Measurements from ENCODE around the gene ABCC12.

Gene ABCC12

GRCh38 chr16:48133455-48134211 lies 22.2 kb downstream of the ABCC12 start:
- no peak for TF ChIP-seq EP300 (IDR thresholded peaks at IDR 0.05; ENCODE audit: borderline replicate concordance)
- no peak for TF ChIP-seq CEBPB (IDR thresholded peaks at IDR 0.05)
- TF ChIP-seq ZBTB7A (IDR thresholded peaks at IDR 0.05; ENCODE audit: low read depth), result no peak
- TF ChIP-seq YY1 (IDR thresholded peaks at IDR 0.05; ENCODE audit: low read depth), result no peak
- TF ChIP-seq NFIC (IDR thresholded peaks at IDR 0.05), result no peak
- TF ChIP-seq, protein P1, sequence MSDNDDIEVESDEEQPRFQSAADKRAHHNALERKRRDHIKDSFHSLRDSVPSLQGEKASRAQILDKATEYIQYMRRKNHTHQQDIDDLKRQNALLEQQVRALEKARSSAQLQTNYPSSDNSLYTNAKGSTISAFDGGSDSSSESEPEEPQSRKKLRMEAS (IDR thresholded peaks at IDR 0.05), result no peak
- TF ChIP-seq, protein P2, sequence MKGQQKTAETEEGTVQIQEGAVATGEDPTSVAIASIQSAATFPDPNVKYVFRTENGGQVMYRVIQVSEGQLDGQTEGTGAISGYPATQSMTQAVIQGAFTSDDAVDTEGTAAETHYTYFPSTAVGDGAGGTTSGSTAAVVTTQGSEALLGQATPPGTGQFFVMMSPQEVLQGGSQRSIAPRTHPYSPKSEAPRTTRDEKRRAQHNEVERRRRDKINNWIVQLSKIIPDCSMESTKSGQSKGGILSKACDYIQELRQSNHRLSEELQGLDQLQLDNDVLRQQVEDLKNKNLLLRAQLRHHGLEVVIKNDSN (IDR thresholded peaks at IDR 0.05), result no peak
- no peak for TF ChIP-seq FOXM1 (IDR thresholded peaks at IDR 0.05; ENCODE audit: borderline replicate concordance, low read depth)
- no peak for TF ChIP-seq RAD21 (IDR thresholded peaks at IDR 0.05; ENCODE audit: low read depth)
- TF ChIP-seq CREB1 (IDR thresholded peaks at IDR 0.05; ENCODE audit: low read depth), result no peak
- no peak for TF ChIP-seq EGR1 (IDR thresholded peaks at IDR 0.05)
- TF ChIP-seq, protein P3, sequence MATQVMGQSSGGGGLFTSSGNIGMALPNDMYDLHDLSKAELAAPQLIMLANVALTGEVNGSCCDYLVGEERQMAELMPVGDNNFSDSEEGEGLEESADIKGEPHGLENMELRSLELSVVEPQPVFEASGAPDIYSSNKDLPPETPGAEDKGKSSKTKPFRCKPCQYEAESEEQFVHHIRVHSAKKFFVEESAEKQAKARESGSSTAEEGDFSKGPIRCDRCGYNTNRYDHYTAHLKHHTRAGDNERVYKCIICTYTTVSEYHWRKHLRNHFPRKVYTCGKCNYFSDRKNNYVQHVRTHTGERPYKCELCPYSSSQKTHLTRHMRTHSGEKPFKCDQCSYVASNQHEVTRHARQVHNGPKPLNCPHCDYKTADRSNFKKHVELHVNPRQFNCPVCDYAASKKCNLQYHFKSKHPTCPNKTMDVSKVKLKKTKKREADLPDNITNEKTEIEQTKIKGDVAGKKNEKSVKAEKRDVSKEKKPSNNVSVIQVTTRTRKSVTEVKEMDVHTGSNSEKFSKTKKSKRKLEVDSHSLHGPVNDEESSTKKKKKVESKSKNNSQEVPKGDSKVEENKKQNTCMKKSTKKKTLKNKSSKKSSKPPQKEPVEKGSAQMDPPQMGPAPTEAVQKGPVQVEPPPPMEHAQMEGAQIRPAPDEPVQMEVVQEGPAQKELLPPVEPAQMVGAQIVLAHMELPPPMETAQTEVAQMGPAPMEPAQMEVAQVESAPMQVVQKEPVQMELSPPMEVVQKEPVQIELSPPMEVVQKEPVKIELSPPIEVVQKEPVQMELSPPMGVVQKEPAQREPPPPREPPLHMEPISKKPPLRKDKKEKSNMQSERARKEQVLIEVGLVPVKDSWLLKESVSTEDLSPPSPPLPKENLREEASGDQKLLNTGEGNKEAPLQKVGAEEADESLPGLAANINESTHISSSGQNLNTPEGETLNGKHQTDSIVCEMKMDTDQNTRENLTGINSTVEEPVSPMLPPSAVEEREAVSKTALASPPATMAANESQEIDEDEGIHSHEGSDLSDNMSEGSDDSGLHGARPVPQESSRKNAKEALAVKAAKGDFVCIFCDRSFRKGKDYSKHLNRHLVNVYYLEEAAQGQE (IDR thresholded peaks at IDR 0.05; ENCODE audit: low read depth), result no peak
- no peak for TF ChIP-seq TCF12 (IDR thresholded peaks at IDR 0.05; ENCODE audit: low read depth)
- no peak for TF ChIP-seq TEAD4 (IDR thresholded peaks at IDR 0.05)
- no peak for TF ChIP-seq TAF1 (IDR thresholded peaks at IDR 0.05; ENCODE audit: low read depth)

DNA sequence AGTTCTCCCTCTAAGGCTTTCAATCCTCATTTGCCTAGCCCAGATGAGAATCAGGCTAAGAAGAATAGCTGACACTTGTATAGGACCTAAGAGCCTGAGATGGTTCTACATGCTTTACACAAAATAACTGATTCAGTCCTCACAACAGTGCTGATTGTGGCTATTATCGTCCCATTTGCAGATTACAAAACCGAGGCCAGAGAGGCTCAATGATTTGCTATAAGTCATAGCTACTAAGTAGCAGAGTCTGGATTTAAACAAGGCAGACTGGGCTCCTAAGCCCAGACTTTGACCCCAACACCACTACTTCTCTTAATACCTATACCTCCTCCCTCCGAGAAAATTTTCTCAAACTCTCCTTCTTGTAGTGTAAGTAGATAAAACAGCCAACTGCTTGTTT lies 23.1 kb downstream of the ABCC12 start:
- TF ChIP-seq, protein P3 (IDR thresholded peaks at IDR 0.05; ENCODE audit: low read depth), result no peak
- TF ChIP-seq EGR1 (IDR thresholded peaks at IDR 0.05) (no peak), TAF1 (IDR thresholded peaks at IDR 0.05; ENCODE audit: low read depth) (no peak), ZBTB7A (IDR thresholded peaks at IDR 0.05; ENCODE audit: low read depth) (no peak)

DNA sequence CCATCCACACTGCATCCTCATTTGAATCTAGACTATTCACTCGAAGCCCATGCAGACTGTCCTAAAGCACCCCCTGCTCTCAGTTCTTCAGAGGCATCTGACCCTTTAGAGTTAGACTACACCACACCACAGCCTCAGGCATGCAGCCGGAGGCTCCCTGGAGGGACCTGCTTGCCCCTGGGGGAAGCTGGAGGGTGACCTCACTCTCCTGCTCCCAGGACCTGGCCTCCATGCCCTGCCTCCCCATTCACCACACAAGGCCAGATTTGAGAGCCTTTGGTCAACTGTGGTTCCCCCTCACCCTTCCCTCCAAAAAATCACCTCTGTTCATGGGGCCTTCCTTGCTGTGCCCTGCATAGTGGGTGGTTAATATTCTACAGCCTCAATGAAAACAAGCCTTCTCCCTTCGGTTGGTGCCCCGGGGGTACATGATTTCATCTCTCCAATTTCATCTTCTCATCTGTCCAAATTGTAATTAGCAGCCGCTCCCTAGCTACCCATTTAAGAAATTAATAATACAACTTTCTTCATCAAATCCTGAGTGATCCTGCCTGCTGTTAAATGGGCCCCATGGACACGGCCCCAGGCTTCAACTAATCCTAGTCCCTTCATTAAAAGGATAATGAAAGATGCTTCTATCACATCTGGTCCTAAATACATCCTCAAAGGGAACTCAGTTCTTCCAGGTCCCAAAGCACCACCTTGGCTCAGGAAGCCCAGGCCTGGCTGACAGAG lies 24.4 kb downstream of the ABCC12 start:
- no peak for TF ChIP-seq TCF12 (IDR thresholded peaks at IDR 0.05; ENCODE audit: low read depth)
- TF ChIP-seq CREB1 (IDR thresholded peaks at IDR 0.05; ENCODE audit: low read depth), result no peak
- TF ChIP-seq, protein P2 (IDR thresholded peaks at IDR 0.05), result no peak
- no peak for TF ChIP-seq CEBPB (IDR thresholded peaks at IDR 0.05)
- no peak for TF ChIP-seq TAF1 (IDR thresholded peaks at IDR 0.05; ENCODE audit: low read depth)
- TF ChIP-seq, protein P1 (IDR thresholded peaks at IDR 0.05), result no peak
- no peak for TF ChIP-seq YY1 (IDR thresholded peaks at IDR 0.05; ENCODE audit: low read depth)
- TF ChIP-seq TEAD4 (IDR thresholded peaks at IDR 0.05), result no peak
- TF ChIP-seq EGR1 (IDR thresholded peaks at IDR 0.05), result no peak
- TF ChIP-seq NFIC (IDR thresholded peaks at IDR 0.05), result no peak
- no peak for TF ChIP-seq ZBTB7A (IDR thresholded peaks at IDR 0.05; ENCODE audit: low read depth)
- no peak for TF ChIP-seq EP300 (IDR thresholded peaks at IDR 0.05; ENCODE audit: borderline replicate concordance)
- TF ChIP-seq, protein P3 (IDR thresholded peaks at IDR 0.05; ENCODE audit: low read depth), result no peak

DNA sequence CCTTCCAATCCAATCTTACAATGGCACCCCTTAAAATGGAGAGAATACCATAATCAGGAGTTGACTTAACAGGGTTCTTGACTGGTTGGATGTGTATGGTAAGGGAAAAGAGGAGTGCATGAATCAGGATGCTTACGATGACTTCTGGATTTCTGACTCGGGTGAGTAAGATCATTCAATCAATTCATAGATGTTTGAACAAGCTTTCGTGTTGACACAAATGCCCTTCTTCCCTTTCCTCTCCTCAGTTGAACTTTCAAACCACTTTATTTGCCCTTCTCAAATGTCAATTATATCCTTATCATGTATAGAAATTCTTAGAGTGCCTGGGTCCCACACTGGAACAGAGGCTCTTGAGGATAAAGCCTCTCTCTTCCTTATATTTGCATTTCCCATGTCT lies 25.9 kb downstream of the ABCC12 start:
- TF ChIP-seq ZBTB7A (IDR thresholded peaks at IDR 0.05; ENCODE audit: low read depth) (no peak), YY1 (IDR thresholded peaks at IDR 0.05; ENCODE audit: low read depth) (no peak)

All from Ishikawa (cell line).